Measurements from ENCODE around the gene NUDT14. TPM values are rescaled to one million over a fixed set of nuclear protein-coding genes. Genes with fewer than 3 reads are reported as not detected.

The NUDT14 gene
- total RNA-seq, 1 donor from 2014 or later = 15.2 TPM

- Mint-ChIP-seq H3K36me3 (ENCODE audit: low read depth) (no peaks in the 10 kb centered on the region), H3K9me3 (no peaks in the 10 kb centered on the region), H3K27ac (no peak overlapping the region), H3K4me3 (no peak overlapping the region), H3K27me3 (peaks cover 13% of the 10 kb centered on the region), H3K4me1 (peaks cover 19% of the 10 kb centered on the region)
- CTCF ChIA-PET = no interaction called here
- DNase-seq (no peak), ATAC-seq (ENCODE audit: low read depth) (no peak)
- no peak for TF ChIP-seq CTCF (IDR thresholded peaks at IDR 0.05)
- POLR2A ChIA-PET = interaction anchor here (0.6 kb wide), 1 partner anchor 22 kb away, joined by 3 read pairs; no protein-coding TSS in a partner anchor
- intact Hi-C loops (cut with micrococcal nuclease) = no loop called here
Measured at GRCh38 chr14:105173145-105173544, 8.0 kb downstream of the NUDT14 start.

- DNase-seq (no peak), ATAC-seq (ENCODE audit: low read depth) (no peak)
- no peaks in the 10 kb centered on the region for H3K36me3 Mint-ChIP-seq (ENCODE audit: low read depth)
- intact Hi-C loops (cut with micrococcal nuclease) = no loop called here
- no peak overlapping the region for H3K27ac Mint-ChIP-seq
- POLR2A ChIA-PET = no interaction called here
- H3K4me1 Mint-ChIP-seq = peaks cover 19% of the 10 kb centered on the region
- no peak overlapping the region for H3K4me3 Mint-ChIP-seq
- H3K27me3 Mint-ChIP-seq = peaks cover 13% of the 10 kb centered on the region
- H3K9me3 Mint-ChIP-seq = no peaks in the 10 kb centered on the region
- CTCF ChIA-PET = no interaction called here
- TF ChIP-seq CTCF (IDR thresholded peaks at IDR 0.05) = no peak
Measured at GRCh38 chr14:105172476-105172875, 8.6 kb downstream of the NUDT14 start.

- intact Hi-C loops (cut with micrococcal nuclease) = no loop called here
- Mint-ChIP-seq H3K4me1 (peaks cover 22% of the 10 kb centered on the region), H3K27ac (no peak overlapping the region), H3K9me3 (no peaks in the 10 kb centered on the region), H3K4me3 (no peak overlapping the region), H3K27me3 (peaks cover 20% of the 10 kb centered on the region), H3K36me3 (ENCODE audit: low read depth) (no peaks in the 10 kb centered on the region)
- ChIA-PET CTCF (no interaction called here), POLR2A (no interaction called here)
- TF ChIP-seq CTCF (IDR thresholded peaks at IDR 0.05) = no peak
- DNase-seq (no peak), ATAC-seq (ENCODE audit: low read depth) (no peak)
Measured at GRCh38 chr14:105171004-105171673, 10.0 kb downstream of the NUDT14 start.

GRCh38 chr14:105169776-105170655 lies 11.1 kb downstream of the NUDT14 start:
- DNase-seq (no peak), ATAC-seq (ENCODE audit: low read depth) (no peak)
- intact Hi-C loops (cut with micrococcal nuclease) = no loop called here
- Mint-ChIP-seq H3K27ac (no peak overlapping the region), H3K36me3 (ENCODE audit: low read depth) (no peaks in the 10 kb centered on the region), H3K9me3 (no peaks in the 10 kb centered on the region), H3K4me1 (peaks cover 24% of the 10 kb centered on the region), H3K27me3 (peaks cover 22% of the 10 kb centered on the region), H3K4me3 (peak overlapping the region; percentile 75)
- no peak for TF ChIP-seq CTCF (IDR thresholded peaks at IDR 0.05)
- ChIA-PET CTCF (interaction anchor here (1.3 kb wide), 1 partner anchor 114 kb away, joined by 3 read pairs; no protein-coding TSS in a partner anchor), POLR2A (interaction anchor here (0.7 to 0.8 kb wide), 2 partner anchors 25 to 361 kb away, joined by 3 to 5 read pairs; no protein-coding TSS in a partner anchor)

GRCh38 chr14:105168979-105169507 lies 12.1 kb downstream of the NUDT14 start:
- H3K9me3 Mint-ChIP-seq = no peaks in the 10 kb centered on the region
- no peaks in the 10 kb centered on the region for H3K36me3 Mint-ChIP-seq (ENCODE audit: low read depth)
- H3K4me1 Mint-ChIP-seq = peaks cover 19% of the 10 kb centered on the region
- peak overlapping the region; percentile 72 for H3K4me3 Mint-ChIP-seq
- ChIA-PET POLR2A (no interaction called here), CTCF (interaction anchor here (1.3 kb wide), 1 partner anchor 115 kb away, joined by 3 read pairs; no protein-coding TSS in a partner anchor)
- DNase-seq = no peak
- intact Hi-C loops (cut with micrococcal nuclease) = no loop called here
- peak; percentile 45 for ATAC-seq (ENCODE audit: low read depth)
- H3K27me3 Mint-ChIP-seq = peaks cover 22% of the 10 kb centered on the region
- H3K27ac Mint-ChIP-seq = no peak overlapping the region
- TF ChIP-seq CTCF (IDR thresholded peaks at IDR 0.05) = no peak
